HG03571 (cell line): ENCODE data around the gene CDC40.
A peak's percentile ranks its signal among the peaks of the same experiment; 100 is the strongest.

ENCODE experiments used
- ATAC-seq: cut with Tn5 transposase; IDR thresholded peaks from one replicate; pipeline ENCODE4 v1.9.1; 2021; ENCODE audit not compliant: unreplicated experiment

The CDC40 gene

GRCh38 chr6:110180228-110181008 lies at the start of gene CDC40:
TSS of gene CDC40 (plus strand) at chr6:110180427. CDS start at chr6:110180445, 18 bp downstream.
- peak; percentile 45 for ATAC-seq

- ATAC-seq, result no peak
These were observed 42.0 kb upstream of the CDC40 start for GRCh38 chr6:110137924-110138887.

GRCh38 chr6:110139052-110139451 lies 41.2 kb upstream of the CDC40 start:
- no peak for ATAC-seq

GRCh38 chr6:110140650-110141049 lies 39.6 kb upstream of the CDC40 start:
- ATAC-seq, result no peak

GRCh38 chr6:110147870-110148269 lies 32.4 kb upstream of the CDC40 start:
- no peak for ATAC-seq

GRCh38 chr6:110158479-110158878 lies 21.7 kb upstream of the CDC40 start:
- no peak for ATAC-seq

- ATAC-seq, result no peak
These were observed 10.1 kb upstream of the CDC40 start for GRCh38 chr6:110170081-110170480.

GRCh38 chr6:110173506-110174132 lies 6.6 kb upstream of the CDC40 start:
- ATAC-seq, result no peak

GRCh38 chr6:110178626-110179405 lies 1.4 kb upstream of the CDC40 start:
- ATAC-seq, result no peak

- peak; percentile 82 for ATAC-seq
These were observed 610 bp upstream of the CDC40 start, which contains the start of gene WASF1 for GRCh38 chr6:110179406-110180227. TSS of gene WASF1 (minus strand) at chr6:110179670. CDS start at chr6:110127601, 52,069 bp downstream.

GRCh38 chr6:110181131-110182030 lies 1.2 kb downstream of the CDC40 start:
- no peak for ATAC-seq

GRCh38 chr6:110183292-110183885 lies 3.2 kb downstream of the CDC40 start:
- no peak for ATAC-seq

- peak; percentile 54 for ATAC-seq
These were observed 5.7 kb downstream of the CDC40 start for GRCh38 chr6:110185879-110186278.

GRCh38 chr6:110188791-110189190 lies 8.6 kb downstream of the CDC40 start:
- no peak for ATAC-seq

GRCh38 chr6:110190726-110191125 lies 10.5 kb downstream of the CDC40 start:
- ATAC-seq, result no peak

- no peak for ATAC-seq
These were observed 11.2 kb downstream of the CDC40 start for GRCh38 chr6:110191477-110191876.

GRCh38 chr6:110195639-110196038 lies 15.4 kb downstream of the CDC40 start:
- no peak for ATAC-seq

- no peak for ATAC-seq
These were observed 16.6 kb downstream of the CDC40 start for GRCh38 chr6:110196874-110197273.
